ENCODE data around the gene FOSL1.

The FOSL1 gene

DNA sequence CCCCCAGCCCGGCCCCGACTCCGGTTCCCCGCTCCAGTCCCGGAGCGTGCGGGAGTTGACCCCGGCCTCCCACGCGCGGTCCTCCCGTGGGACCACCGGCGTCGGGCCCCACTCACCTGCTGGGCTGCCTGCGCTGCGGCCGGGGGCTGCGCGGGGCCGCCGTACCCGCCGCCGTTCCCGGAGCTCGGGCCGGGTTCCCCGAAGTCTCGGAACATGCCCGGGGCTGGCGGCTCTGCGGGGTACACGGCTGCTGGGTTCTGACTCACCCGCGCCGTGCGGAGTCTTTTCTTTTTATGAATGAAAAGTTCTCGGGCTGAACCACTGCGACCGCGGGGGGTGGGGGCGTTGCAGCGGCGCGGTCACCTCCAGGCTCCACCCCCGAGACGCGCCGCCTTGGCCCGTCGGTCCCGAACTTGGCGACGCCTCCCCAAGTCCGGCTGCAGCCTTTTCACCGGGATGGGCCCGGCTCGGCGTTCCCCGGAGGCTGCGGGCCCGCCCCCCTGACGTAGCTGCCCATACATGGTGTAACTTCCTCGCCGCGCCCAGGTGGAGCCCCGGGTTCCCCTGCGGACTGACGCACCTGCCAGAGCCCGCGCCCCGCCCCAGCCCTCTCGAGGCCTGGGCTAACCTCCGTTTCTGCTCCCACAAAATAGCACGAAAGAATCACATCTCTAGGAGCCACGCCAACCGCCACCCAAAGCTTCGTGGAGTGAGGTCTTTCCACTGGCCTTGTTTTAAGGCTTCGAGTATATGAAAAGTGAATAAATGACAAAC, at the start of gene FOSL1:
Gene FOSL1 (minus strand): TSS at position 264 of the 774 bp plus-strand sequence. CDS start 49 bp downstream, at position 215.
- peak within 1 kb of the TSS; percentile 67 for H3K4me3 ChIP-seq (ENCODE audit: low read depth, low read length)

DNA sequence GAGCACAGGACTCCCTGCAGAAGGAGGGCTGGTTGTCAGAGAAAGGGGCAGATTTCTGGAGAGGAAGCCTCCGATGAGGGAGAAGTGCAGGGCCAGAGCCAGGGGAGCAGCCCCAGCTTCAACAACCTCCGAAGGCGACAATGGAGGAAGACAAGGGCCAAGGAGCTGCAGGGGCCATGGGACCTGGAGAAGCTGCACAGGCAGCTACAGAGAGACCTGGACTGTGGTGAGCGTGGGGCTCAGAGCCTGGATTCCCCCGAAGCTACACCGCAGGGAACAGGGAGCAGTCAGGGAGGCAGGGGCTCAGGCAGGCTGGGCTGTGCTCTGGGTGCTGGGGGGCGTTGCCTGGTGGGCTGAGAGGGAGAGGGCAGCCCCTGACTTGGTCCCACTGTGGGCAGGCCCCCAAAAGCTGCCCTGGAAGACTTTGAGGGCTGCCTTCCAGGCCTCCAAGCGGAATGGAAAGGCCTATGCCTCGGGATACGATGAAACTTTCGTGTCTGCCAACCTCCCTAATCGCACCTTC, 47.5 kb upstream of the FOSL1 start:
- no peak overlapping the region for H3K4me3 ChIP-seq (ENCODE audit: low read depth, low read length)

DNA sequence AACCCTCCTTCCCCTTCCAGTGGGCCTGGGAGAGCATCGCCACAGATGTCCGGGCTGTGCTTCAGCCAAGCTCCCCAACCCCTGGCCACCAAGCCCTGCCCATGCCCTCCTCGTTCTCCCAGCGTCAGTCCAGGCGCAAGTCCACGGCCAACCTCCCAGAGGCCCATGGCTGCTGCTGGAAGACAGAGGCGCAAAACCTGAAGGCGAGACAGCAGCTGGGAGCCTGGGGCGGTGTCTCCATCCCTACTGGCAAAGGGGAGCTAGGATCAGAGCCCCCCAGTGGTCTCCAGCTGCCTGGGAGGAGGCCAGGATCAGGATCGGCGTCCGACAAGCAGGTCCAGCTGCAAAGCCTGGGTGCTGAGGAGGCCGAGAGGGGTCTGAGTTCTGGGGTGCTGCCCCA, 46.9 kb upstream of the FOSL1 start:
- H3K4me3 ChIP-seq (ENCODE audit: low read depth, low read length) = no peak overlapping the region

DNA sequence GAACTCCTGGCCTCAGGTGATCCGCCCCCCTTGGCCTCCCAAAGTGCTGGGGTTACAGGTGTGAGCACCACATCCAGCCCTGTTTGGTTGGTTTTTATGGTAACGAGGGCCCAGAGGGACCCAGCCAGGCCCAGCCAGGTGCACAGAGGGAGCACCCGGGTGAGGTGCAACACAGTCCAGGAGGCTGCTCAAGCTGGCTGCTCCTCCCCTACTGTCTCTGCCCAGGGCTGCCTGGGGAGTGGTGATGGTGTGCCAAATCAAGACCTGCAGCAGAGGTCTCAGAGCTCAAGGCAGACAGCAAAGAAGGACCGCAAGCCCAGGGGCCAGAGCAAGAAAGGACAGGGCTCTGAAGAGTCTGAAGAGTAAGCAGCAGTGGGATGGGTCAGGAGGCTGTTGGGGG, 46.5 kb upstream of the FOSL1 start:
- H3K4me3 ChIP-seq (ENCODE audit: low read depth, low read length) = no peak overlapping the region

DNA sequence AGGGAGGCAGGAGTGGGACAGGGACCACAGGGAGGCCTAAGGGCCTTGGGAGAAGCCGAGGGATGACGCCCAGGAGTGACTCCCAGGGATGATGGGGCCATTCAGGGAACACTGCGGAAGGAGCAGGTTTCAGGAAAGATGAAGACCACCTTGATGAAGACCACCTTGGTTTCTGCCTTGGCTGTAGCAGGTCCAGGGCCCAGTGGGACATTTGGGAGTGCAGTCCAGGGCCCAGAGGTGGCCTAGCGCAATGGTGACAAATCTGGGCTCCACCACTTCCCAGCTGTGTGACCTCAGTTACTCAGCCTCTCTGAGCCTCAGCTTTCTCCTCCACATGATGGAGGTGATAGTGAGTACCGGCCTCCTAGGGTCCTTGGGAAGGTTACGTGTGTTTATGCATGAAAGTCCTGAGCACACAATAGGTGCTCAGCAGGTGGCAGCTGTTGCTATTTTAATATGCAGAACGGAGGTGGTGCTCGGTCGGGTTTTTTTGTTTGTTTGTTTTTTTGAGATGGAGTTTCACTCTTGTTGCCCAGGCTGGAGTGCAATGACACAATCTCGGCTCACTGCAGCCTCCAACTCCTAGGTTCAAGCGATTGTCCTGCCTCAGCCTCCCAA, 45.9 kb upstream of the FOSL1 start:
- H3K4me3 ChIP-seq (ENCODE audit: low read depth, low read length) = no peak overlapping the region

DNA sequence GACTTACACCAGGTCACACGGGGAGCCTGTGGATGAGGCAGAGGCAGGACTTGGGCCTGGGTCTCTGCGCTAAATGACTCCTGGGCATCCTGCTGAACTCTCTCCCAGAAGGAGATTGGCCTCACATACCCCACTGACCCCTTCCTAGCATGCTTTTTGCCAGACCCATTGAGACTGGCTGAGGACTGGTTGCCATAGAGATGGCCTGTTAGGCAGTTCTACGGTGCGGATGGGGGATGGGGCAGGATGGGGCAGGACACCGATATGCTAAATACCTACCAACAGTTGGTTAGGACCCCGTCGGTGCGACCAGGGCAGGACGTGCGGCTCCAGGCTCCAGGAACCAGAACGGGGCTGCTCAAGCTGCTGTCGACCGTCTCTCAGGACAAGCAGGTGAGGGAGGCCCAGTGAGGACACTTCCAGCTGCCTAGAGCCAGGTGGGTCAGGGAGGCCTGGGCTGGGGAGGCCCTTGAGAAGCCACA, 45.3 kb upstream of the FOSL1 start, which contains the start of gene TSGA10IP:
Gene TSGA10IP (plus strand): TSS at position 51 of the 482 bp plus-strand sequence. CDS start 196 bp downstream, at position 247.
- no peak within 1 kb of the TSS for H3K4me3 ChIP-seq (ENCODE audit: low read depth, low read length)

DNA sequence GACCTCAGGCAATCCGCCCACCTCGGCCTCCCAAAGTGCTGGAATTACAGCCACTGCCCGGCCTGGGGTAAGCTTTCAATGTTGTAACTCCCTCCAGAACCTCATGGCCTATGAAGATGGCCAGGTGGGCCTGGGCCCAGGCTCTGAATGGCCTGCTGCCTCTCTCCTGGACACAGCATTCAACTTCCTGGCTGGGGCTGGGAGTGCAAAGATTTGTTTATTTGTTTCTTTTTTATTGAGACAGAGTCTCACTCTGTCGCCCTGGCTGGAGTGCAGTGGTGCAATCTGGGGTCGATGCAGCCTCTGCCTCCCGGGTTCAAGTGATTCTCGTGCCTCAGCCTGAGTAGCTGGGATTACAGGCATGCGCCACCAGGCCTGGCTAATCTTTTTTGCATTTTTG, 44.6 kb upstream of the FOSL1 start:
- no peak overlapping the region for H3K4me3 ChIP-seq (ENCODE audit: low read depth, low read length)

DNA sequence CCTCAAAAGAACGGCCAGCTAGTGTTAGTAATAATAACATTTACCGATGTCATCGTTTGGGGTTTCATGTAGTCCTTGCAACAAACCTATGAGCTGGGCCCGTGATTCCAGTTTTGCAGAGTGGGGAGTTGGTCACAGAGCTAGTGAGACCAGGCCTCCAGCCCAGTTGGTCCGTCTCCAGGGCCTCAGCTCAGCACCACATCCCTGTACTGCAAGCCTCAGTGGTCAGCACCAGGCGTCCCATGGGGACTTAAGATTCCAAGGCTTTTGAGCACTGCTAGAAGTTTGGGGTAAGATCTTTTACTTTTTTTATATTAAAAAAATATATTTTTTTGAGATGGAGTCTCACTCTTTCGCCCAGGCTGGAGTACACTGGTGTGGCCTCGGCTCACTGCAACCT, 44.0 kb upstream of the FOSL1 start:
- no peak overlapping the region for H3K4me3 ChIP-seq (ENCODE audit: low read depth, low read length)

DNA sequence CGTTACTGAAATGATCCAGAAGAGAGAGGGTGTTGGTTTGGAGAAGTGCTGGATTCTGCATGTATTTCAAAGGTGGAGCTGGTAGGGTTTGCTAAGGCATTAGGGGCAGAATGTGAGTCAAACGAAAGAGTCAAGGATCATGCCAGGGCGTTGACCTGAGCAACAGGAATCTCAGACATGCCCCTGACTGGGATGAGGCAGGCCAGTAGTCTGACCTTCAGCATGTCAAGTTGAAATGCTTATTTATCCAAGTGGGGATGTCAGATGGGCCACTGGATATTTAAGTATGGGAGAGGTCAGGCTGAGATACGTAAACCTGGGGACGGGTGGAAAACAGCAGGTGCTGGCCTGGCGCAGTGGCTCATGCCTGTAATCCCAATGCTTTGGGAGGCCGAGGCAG, 42.3 kb upstream of the FOSL1 start:
- H3K4me3 ChIP-seq (ENCODE audit: low read depth, low read length) = no peak overlapping the region

DNA sequence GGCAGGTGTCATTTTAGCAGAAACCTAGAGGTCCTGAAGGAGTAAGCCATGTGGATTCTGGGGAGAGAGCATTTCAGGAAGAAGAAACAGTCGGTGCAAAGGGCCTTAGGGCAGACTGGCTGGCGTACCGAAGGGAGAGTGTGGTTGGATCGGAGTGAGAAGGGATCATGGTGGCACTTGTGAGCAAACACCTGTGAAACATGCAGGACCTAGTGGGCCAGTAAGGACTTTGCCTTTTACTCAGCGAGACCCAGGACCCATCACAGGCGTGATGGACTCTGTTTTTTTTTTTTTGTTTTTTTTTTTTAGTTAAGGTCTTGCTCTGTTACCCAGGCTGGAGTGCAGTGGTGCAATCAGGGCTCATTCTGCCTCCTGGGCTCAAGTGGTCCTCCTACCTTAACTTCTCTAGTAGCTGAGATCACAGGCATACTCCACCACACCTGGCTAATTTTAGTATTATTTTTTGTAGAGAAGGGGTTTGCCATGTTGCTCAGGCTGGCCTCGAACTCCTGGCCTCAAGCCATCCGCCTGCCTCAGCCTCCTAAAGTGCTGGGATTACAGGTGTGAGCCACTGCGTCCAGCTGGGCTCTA, 41.6 kb upstream of the FOSL1 start:
- no peak overlapping the region for H3K4me3 ChIP-seq (ENCODE audit: low read depth, low read length)

DNA sequence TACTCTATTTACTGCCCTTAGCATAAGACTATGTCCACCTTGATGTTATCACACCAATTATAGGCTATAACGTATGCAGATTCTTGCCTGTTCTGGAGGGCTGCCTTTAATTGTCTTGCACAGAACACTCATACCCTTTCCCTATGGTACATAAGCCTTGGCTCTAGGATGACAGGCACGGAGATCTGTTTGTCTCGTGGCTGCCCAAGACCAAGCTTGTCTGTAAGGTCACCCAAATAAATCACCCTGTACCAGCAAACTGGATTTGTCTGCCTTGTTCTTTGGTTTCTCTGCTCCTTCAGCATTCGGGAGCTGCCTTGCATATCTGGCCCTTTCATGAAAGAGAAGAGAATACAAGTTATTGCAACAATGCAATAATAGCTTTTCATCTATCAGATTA, 37.6 kb upstream of the FOSL1 start:
- H3K4me3 ChIP-seq (ENCODE audit: low read depth, low read length) = no peak overlapping the region

DNA sequence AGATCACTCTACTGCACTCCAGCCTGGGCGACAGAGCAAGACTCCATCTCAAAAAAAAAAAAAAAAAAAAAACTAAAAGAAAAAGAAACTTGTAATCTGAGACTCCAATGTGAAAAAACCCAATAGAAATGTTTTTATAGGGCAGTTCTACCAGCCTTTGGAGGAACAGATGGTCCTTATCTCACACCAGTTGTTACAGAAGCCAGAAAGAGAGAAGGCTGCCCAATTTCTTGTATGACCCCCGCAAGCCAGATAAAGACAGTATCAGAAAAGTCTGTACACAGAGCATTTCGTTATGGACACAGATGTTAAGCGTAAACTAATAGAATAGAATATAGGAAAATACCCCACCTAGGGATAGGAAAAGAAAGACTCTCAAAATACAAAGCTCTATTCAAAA, 33.8 kb upstream of the FOSL1 start:
- no peak overlapping the region for H3K4me3 ChIP-seq (ENCODE audit: low read depth, low read length)

DNA sequence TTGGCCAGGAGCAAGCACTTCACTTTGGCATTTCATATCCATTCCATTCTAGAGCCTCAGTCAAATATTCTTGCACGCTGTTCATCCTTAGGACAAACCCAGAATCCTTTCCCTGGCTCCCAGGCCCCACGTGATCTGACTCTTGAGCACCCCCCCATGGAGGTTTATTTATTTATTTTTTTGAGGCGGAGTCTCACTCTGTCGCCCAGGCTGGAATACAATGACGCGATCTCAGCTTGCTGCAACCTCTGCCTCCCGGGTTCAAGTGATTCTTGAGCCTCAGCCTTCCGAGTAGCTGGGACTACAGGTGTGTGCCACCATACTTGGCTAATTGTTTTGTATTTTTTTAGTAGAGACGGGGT, 32.4 kb upstream of the FOSL1 start:
- no peak overlapping the region for H3K4me3 ChIP-seq (ENCODE audit: low read depth, low read length)

DNA sequence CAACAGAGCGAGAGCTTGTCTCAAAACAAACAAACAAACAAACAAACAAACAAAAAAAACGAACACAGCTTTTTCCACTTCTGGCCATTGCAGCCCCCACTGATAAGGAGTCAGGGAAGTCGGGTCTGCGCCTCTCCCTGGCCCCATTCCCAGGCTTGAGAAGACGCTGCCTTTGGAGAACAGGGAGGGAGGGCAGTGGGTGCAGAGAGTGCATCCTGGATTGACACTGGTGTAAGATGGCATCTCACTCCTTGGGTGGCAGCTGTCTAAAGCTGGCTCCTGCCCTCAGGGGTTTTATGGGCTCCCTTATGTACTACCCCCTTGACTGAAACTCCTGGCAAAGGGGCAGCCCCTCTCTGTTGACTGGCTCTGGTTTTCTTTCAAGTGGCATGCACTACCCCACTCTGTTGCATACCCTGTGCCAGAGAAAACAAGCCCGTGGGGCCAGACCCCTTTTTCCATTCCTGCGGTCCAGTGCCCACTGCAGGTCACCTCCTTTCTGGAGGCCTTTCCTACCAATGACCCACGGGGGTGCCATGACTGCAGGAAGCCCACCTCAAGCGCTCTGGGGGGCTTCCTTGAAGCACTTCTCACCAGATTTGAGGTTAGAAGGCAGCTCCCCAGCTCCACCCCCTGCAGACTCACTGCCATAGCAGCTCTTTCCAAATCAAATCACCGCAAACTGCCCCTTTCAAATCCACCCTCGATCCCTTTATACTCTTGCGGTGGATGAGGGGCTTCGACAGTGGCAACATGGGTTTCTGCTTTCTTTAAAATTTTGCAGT, 31.8 kb upstream of the FOSL1 start:
- H3K4me3 ChIP-seq (ENCODE audit: low read depth, low read length) = no peak overlapping the region

DNA sequence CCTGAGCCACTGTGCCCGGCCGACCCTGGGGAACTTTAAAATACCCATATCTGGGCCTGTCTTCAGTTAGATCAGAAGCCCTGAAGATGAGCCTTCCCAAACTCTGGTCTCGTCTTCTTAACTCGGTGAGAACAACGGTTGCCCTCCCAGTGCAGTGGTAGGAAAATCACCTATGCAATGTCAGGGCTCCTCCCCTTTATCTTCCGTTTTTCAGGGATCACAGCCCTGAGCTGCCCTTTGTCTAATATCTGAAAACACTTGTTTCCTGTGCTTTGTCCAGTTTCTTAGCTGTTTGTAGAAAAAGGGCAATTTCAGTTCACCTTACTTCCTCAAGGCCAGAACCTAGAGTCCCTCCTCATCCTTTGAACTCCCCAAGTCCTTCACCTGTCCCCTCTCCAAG, 28.5 kb upstream of the FOSL1 start:
- H3K4me3 ChIP-seq (ENCODE audit: low read depth, low read length) = no peak overlapping the region

DNA sequence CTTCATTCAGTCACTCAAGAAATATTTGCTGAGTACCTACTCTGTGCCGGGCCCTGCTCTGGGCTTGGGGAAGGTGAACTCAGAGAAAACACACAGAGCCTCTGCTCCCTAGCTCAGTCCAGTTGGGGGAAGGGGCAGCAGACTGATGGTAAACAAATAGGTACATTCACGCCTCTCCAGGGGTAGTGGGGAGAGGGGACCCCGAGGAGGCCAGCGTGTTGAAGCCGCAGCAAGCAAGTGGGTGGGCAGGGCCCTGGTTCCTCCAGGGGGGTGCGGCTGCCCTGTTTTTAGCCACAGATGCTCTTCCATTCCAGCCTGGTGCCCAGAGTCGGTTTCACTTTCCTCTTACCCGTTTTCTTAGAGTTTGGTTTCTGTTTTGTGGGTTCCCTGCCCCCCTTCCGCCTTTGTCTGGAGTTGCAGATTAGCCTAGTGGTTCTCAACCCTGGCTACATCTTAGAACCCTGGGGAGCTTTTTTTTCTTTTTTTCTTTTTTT, 27.8 kb upstream of the FOSL1 start:
- no peak overlapping the region for H3K4me3 ChIP-seq (ENCODE audit: low read depth, low read length)

DNA sequence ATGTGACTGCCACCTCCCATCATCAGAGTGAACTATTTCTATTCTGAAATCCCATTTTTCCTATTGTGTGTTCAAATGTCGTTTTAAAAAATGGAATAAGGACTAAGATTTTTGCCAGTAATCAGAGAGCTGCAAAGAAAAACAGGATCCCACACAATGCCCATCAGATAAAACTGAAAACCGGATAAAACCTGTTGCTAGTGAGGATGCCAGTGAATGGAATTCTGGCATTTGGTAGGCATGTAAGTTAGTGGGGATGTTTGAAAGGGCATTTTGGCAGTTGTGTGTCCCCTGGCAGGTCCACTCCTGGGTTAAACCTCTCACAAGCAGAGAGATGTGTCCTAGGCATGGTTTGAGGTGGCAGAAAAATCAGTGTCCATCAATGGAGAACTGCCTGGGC, 25.2 kb upstream of the FOSL1 start:
- H3K4me3 ChIP-seq (ENCODE audit: low read depth, low read length) = no peak overlapping the region

DNA sequence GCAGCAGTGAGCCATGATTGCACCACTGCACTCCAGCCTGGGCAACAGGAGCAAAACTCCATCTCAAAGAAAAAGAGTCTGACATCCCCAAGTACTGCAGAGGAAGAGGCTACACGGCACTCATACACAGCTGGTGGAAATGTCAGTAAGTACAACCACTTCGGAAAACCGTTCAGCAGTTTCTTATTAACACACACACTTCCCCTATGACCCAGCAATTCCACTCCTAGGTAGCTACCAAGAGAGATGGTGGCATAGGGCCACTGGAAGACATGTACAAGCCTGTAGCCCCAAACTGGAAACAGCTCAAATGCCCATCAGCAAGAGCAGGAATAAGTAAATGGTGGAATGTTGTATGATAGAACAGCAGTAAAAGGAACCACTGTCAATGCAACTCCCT, 22.4 kb upstream of the FOSL1 start:
- H3K4me3 ChIP-seq (ENCODE audit: low read depth, low read length) = no peak overlapping the region

DNA sequence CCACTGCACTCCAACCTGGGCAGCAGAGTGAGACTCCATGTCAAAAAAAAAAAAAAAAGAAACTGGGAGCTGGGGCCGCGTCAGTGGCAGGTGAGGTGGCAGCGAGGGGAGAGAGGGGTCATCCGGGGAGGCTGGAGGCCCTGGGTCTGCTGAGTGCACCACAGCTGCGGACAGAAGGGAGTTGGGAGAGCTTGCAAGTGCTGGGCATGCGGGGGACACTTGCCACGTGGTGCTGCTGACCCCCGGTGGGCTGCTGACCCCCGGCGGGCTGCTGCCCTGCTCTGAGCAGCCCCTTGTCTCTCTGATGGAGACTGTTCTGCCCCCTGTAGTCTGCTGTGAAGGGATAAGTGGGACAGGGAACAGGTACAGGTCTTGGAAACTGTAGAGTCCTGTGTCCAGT, 21.7 kb upstream of the FOSL1 start:
- no peak overlapping the region for H3K4me3 ChIP-seq (ENCODE audit: low read depth, low read length)

DNA sequence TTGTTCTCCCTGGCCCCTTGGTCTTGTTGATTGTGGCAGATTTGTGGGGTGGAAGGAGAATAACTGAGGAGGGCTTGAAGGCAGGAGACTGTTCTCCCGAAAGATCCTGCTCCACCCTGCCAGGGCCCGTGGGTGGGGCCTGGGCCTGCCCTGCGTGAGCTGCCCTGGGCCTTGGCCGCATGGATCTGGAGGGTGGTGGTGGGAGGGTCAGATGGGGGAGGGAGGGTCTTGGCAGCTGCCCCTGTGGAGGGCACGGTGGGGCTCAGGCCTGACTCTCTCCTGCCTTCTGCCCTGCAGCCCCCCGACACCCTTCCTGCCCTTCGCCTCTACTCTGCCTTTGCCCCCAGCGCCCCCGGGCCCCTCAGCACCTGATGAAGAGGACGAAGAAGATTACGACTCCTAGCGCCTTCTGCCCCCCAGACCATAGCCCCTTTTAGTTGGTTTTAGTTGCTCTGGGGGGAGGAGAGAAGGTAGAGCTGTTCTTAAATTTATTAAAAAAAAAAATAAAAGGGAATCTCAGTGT, 20.9 kb upstream of the FOSL1 start:
- H3K4me3 ChIP-seq (ENCODE audit: low read depth, low read length) = no peak overlapping the region

DNA sequence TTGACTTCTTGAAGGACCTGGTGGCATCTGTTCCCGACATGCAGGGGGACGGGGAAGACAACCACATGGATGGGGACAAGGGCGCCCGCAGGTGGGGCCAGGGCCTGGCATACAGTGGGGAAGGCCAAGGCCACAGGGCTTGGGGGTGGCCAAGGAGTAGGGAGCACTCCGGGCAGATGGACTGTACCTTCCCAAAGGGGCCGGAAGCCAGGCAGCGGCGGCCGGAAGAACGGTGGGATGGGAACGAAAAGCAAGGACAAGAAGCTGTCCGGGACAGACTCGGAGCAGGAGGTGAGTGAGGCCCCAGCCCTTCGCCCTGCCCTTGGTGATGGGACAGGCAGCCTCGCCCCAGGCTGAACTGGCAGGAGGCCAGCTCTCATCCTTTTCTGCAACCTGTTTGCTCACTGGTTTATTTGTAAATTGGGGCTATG, 20.2 kb upstream of the FOSL1 start:
- H3K4me3 ChIP-seq (ENCODE audit: low read depth, low read length) = peak overlapping the region; percentile 70
